Kidney glomerular epithelial cell (primary cell): Measurements from ENCODE around the gene METTL21C.

Experiments used
- DNase-seq: peaks from one replicate; lab custom pipeline; 2025; lab: John Stamatoyannopoulos, UW

METTL21C gene

DNA sequence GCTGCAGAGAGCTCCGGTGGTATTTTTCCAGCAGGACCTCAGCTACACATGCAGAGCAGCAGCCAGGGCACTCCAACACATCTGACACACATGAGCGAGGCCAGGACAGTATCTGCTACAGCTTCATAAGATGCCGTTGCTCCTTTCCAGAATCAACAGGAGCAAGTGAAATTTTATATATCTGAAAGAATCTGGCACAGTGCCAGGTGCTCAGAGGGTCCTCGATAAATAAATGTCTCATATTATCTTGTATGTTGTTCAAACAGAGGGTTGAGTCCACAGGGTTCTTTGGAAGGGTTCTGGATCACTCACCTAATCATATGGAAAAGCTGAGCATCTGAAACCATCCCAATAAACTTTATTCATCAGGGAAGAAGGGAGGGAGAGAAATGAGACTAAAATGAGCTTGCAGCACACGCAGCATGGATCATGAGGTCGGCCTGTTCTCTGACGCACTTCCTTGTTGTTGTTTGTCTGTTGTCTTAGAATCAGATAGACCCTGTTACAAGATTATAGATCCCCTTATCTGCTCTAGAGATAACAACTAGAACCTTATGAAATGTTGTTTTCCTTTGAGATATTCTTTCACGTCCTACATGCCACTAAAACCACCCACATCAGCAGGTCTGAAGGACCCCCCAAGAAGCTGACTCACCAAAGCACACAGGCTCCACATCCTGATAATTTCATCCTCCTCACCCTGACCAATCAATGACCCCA, 3.2 kb upstream of the METTL21C start:
- no peak for DNase-seq

DNA sequence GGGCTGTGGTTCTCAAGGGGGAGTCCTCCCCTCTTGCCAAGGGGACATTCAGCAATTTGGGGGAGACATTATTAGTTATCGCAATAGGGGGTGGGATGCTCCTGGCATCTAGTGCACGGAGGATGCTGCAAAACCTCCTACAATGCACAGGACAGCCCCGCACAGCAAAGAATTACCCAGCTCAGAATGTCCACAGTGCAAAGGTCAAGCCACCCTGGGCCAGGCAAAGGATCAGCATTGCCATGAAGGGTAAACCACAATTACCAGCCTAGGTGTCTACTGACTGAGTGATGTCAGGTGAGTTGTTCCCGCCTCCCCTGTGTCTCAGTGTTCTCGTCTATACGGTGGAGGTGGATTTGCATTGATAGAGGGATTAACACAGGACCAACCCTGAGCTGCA, 2.4 kb upstream of the METTL21C start:
- DNase-seq = no peak

DNA sequence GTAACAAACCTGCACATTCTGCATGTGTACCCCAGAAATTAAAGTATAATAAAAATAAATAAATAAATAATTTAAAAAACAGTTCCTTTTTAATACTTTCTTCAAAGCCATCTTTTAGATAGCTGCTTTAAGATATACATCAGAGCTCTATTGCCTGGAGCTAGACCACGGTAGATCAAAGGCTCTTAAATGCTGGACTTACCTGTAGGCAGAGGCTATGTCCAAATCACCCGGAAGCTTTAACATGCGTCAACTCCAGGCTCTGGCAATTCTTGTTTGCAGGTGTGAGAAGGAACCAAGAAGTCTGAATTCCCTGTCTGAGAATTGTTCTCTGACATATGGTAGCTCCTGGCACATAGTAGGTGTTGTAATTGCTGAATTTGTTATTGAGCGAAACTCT, 1.6 kb upstream of the METTL21C start:
- DNase-seq = no peak

DNA sequence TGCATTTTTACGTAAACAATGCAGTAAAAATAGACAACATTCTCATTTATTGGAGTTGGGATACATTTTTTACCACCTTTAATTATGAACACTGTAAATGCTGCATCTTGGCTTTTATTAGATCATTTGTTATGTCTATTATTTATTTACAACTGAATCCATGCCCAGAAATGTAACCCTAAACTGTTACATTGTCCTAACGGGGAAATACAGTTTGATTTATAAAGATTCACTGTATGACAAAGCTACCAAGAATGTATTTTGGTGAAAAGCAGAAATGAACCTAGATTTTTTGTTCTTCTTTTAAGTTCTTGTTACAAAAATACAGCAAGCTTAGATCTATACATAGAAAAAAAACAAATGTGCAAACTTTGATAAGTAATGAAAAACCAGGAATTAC, 1.1 kb downstream of the METTL21C start:
- no peak for DNase-seq

DNA sequence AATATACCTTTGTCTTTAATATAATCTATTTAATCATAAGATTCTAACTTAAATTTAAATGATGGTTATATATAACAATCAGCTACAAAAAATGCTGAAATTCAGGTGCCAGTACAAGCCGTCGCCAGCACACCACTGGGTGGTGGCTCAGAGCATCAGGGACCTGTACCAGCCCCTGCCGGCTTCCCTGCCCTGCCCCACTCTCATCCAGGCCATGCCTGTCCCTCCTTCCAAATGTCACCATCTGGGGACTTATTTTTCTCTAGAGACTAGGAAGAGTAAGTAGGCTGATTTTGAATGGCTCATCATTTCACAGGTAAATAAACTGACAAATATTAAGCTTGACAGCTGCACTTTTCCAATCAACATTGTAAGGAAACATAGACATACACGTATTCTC, 1.6 kb downstream of the METTL21C start:
- no peak for DNase-seq

DNA sequence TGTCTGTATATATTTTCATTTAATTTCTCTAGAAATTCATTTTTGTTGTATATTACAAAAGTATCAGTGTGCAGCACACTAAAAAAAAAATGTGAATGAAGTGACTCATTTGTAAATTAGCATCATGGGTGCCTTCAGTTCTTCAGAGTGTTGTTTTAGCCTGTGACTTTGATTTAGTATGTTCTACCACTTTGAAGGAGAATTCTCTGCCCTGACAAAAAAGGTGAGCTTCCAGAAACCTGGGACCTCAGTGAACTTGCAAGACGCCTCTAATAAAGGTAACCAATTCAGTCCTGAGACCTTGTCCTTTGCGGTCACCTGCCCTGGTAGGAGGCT, 2.4 kb downstream of the METTL21C start:
- DNase-seq = no peak

DNA sequence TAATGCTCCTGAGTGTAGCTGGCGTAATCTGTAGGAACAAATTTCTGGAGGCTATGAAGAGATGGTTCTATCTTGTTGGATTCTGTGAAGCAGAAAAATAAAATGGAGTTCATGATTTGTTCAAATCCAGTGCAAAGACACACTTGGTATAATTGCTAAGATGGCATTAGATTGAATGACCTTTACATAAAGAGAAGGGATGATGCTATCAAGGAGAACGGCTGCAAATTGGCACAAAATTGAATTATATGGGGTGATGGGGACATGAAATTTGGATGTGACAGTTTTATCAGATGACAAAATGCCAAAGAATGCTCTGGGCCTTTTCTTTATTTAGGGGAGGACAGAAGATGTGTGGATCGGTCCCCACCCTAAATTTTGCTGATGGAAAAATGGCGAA, 4.0 kb downstream of the METTL21C start:
- DNase-seq = no peak

DNA sequence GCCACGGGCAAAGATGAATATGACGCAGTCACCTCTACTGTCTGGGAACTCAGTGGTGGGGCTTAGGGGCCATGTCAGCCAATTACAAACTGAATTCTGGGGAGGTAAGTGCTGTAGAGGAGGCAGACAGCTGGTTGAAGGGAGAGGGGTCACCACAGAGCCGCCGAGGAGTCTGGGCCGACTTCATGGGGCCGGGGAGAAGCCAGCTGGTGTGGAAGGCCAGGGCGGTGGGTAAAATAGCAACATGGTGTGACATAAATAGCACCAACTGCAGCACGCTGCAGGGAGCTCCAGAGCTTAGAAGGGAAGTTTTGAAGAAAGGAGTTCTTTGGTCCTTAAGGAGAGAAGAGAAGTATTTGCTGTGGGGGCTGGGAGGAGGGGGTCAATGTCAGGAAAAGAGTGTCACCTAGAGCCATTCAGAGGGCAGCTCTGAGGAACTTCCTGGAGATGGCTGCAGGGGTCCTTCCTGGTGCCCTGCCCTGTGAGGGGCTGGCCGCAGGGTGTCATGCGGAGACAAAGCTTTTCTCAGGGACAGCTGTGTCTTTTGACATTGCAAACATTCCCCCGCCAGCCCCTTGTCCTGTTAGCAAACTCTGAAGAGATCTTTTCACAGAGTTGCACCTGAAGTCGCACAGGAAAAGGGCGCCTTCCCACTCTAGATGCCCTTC, 6.4 kb downstream of the METTL21C start:
- DNase-seq = no peak

DNA sequence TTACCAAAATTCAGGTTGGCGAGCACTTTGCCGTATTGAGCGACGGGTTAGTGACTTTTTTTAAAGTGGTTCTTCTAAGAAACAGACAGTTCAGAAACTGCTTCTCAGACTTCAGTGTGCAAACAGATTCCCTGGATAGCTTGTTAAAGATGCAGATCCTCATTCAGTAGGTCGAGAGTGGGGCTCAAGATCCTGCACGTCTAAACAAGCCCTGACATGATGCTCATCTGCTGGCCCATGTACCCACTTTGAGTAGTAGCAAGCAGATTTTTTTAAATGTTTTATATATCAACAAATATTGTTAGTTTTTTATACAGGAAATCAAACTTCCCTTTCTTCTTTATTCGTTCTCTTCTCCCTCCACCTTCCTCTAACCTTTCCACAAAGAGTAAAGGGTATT, 7.3 kb downstream of the METTL21C start:
- no peak for DNase-seq

DNA sequence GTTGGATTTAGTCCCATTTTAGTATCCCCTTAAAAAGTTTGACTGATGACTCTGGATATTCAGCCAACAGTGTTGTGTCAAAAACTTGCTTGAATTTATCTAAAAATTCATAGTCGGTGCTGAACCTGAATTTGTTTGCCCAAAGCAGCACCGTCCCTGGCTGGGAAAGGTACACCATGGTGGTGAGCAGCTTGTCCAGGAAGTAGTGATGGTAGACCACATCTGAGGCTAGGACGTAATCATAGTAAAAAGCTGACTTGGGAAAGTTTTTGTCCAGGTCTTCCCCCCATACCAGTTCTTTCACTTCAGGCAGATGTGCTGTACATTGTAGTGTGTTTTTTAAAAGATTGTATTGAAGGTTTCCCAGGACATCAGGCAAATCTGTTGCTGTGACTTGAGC, 8.8 kb downstream of the METTL21C start:
- DNase-seq = no peak

DNA sequence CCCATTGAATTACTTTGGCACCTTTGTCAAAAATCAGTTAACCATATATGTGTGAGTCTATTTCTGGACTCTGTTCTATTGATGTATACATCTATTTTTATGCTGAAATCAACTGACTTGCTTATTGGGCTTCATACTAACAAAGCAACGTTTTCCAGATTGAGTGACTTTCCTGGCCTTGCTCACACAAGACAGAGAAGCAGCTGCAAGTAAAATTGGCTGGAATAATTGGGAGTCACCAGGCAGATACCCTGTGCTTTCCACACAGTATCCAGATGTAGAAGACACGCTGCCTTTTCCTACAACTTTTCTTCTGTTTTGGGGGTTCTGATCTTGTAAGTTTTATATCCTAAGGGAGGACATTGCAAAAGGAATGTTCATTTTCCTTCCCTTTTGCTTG, 11.2 kb downstream of the METTL21C start:
- DNase-seq = no peak

DNA sequence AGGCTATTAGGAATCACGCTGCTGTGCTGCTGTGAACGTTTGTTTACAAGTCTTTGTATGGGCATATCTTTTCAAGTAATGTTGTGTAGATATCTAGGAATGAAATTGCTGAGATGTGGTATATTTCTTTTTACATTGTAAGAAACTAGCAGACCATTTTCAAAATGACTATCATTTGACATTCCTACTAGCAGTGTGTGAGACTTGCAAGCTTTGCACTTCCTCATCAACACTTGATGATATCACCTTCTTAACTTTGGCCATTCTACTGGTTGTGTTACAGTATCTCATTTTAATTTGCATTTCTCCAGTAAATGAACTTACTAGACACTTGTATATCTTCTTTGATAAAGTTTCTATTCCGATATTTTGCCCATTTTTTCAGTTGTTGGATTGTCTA, 12.1 kb downstream of the METTL21C start:
- no peak for DNase-seq

DNA sequence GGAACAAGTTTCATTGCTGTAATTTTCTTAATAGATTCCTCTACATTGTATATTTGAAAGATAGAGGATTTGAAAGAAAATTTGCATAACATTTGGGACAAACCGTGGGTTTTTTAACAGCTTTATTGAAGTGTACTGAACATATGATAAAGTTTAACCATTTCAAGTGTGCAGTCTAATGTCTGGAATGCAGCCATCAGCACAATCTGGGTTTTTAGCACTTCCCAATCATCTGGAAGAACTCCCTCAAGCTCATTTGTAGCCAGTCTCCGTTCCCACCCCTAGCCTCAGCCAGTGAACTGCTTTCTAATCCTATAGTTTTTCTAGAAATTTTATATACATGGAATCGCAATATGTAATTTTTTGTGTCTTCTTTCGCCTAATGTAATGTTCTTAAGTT, 12.6 kb downstream of the METTL21C start:
- no peak for DNase-seq

DNA sequence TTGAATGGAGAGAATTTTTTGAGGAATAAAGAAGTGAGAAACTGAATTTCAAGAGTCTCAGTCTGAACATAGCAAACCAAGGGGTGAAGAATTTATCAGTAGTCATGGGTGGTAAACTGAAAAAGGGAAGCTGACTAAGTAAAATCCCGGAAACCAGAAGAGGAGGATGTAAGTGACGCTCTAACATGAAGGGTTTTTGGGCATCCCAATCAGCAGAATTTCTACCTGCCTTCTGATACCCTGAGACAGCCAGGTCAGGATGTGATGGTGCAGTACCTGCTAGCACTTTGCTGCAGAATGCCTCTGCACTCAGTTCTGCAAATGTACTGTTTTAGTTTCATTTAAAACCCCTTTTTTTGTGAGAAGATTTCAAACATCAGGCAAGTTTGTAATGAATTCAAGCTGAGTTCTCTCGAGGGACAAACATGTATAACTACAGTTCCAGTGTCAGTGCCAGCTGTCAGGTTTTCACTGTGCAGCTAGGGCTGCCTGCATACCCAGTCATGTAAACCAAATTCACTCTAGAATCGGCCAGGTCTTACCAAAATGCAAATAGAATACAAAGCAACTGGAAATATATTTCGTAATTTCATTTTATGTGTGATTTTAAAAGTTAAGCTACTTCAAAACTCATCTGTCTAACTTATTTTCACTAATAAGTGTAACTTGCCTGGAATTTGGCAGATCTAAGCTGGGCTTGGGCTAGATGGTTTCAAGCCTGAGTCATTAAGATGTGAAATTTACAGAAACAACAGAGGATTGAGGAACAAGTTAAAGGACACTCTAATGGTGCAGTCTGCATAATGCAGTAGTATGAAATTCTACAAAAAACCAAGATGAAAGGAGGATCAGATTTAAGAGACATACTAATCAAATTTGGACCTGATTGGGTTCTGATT, 13.8 kb downstream of the METTL21C start:
- DNase-seq = no peak

DNA sequence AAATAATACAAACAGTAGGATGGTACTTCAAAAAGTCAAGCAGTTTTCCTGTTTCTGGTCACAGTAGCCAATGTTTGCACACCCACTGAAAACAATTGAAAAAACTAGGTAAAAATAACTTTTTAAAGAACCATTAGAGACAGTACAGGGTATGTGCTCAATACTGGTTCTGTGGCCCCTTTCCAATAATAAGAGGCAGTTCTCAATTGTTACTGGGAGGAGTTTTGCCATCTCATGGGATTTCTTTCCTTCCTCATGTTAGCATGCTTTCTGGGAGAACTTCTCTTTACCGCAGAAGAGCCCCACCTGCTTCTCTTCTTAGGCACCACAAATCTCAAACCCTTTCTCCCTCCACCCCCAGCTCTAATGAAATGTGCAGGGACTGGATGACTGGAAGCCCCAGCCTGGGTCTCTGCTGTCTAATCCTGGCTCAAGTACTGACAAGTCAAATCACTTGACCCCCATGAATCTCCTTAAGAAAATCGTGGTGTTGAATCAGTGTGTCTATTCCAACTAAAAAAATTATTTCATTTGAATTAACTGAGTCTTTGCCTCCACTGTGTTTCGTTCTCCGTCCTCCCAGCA, 14.6 kb downstream of the METTL21C start:
- DNase-seq = no peak

DNA sequence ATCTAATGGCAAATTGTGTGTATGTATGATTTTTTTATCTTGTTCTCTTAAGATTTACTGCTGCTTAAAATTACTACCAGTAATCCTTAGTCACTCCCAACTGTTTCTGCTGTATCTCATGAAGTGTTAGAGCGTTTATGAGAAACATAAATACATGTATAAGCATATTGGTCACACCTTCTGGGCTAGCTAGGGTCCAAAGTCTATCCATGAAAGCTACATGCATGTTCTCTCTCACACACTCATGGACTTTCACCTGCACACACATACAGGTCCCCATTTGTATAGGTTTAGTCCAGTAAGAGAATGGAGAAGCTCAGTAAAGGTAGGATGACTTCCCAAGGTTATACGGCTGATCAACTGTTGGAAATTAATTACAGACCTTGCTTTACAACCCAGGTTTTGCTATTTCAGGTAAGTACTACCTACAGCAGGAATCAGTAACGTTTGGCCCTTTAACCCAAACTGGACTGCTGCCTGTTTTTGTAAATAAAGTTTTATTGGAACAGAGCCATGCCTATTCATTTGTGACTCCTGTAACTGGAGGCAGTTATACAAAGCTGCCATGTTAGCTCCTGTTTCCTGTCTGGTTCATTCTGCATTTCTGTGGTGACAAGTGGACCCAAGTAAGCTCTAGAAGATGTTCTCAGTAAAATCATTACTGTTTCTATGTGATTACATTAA, 15.3 kb downstream of the METTL21C start:
- no peak for DNase-seq

DNA sequence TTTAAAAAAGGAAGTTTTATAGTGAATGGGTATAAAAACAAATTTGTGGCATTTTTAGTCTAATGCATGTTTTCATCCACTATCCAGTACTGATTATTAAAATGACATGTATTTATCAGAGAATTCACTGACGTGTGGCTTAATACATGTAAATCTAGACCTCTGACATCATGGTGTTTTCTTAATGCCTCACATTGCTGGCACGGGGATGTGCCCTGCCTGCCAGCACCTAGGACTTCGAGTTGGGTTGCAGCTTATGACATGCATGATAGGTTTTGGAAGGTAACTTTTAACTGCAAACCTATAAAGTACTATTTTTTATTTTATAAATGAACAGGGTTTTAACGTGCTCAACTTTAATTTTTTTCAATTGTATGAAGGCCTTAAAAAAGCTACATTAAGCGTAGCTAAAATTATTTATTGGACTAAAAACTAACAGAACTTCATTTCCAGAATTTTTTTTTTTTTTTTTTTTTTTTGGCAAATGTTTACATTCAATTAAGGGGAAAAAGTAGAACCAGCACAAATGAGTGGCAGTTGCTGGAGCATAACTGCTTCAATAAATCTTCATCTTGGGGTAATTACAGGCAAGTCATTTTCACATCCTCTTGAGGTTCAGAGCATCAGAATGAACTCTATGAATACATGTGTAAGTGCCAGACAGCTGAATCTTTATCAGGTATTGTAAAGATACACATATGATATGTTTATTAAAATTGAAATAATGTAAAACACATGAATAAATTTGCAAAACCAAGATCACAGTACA, 16.3 kb downstream of the METTL21C start:
- DNase-seq = peak; percentile 51

DNA sequence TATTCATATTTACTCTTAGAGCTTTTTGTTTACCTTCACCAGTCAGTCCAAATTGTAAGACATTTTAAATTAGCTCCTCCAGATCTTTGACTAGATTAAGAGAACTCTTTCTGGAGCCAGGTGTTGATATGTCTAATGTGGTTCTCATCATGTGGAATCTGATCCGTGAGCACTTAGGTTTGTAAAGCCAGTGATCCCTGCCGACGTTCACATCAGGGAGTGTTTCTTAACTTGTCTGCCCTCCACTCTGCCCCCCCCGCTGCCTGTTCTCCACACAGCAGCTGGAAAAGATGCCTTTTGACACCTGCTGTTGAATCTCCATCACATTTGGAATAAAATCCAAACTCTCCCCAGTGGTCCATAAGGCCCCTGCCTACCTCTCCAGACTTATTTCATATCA, 17.7 kb downstream of the METTL21C start:
- no peak for DNase-seq

DNA sequence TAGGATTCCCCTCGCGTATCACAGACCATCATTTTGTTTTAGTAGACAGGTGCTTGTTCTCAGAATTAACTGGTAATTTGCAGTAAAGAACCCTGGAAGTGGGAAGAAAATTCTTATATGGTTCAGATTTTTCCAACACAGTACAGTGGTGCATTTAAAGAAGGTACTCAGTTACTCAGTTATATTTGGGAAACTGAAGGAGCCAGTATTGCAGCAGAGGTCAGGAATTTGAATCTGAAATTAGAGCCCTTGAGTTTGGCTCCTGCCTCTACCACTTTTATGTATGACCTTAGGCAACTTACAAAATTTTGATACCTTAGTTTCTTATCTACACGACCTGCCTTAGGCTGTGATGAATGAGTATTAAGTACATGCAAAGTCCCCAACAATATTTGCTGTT, 19.7 kb downstream of the METTL21C start:
- no peak for DNase-seq

DNA sequence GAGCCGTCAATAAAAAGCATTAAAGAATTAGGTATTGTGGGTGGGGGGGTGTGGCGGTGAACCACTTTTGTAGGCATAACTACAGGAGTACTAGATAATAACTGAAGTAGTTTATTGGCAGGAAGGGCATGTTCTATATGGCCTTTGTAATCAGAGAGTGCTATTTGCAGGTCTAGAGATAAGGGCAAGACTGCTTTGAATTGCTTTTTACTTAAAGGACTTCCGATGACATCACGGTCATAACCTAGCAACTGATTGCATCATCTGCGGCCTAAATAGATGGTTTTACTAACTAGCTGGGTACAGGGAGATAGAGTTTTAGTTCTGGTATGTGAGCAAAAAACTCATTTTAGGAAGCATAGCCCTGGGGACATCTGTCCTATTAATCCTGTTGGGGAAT, 24.7 kb downstream of the METTL21C start:
- no peak for DNase-seq

DNA sequence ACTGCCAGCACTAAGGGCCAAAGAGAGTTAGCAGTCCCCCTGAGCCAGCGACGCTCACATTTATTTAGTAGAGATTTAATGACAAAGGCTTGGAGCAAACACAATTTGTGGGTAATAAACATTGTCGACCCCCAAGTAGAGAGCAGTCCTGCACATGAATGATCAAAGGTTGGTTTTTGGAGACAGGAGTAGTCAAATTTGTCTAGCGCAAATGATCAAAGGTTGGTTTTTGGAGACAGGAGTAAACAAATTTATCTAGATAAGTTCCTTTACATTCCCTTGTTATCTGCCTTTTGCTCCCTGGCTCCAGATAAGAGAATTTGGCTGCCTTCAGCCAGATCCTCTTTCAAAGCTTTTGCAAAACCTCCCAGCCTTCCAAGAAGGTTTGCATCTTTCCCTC, 26.9 kb downstream of the METTL21C start:
- DNase-seq = no peak
